MM.1S (cell line): ENCODE data around the gene L3MBTL4.

Experiments used
- DNase-seq: peaks from one replicate; pipeline ENCODE4 v3.0.0-alpha.2; 2015
- H2AFZ ChIP-seq: fragments of 300-600 bp; sonication (generic); 2 replicates; pipeline ENCODE4 v1.6.0; 2016; ENCODE audit warnings: antibody characterized with exemption, low read length
- H3F3A ChIP-seq: fragments of 300-600 bp; sonication (generic); 2 replicates; pipeline ENCODE4 v1.6.1; 2016; ENCODE audit warnings: mild to moderate bottlenecking, antibody characterized with exemption, low read length, moderate library complexity, mixed read lengths; ENCODE audit not compliant: insufficient read depth
- H3K27ac ChIP-seq: fragments of 300-600 bp; sonication (generic); 2 replicates; pipeline ENCODE4 v1.5.1; 2016; ENCODE audit warnings: mild to moderate bottlenecking, low read length
- H3K27me3 ChIP-seq: fragments of 300-600 bp; sonication (generic); replicated peaks from 2 replicates; pipeline ENCODE4 v1.6.0; 2016; ENCODE audit warnings: low read length; ENCODE audit not compliant: insufficient read depth
- H3K36me3 ChIP-seq: fragments of 300-600 bp; sonication (generic); replicated peaks from 2 replicates; pipeline ENCODE4 v1.6.1; 2016; ENCODE audit warnings: mild to moderate bottlenecking, low read length, mixed read lengths; ENCODE audit not compliant: insufficient read depth
- H3K4me1 ChIP-seq: fragments of 300-600 bp; sonication (generic); 2 replicates; pipeline ENCODE4 v1.6.1; 2016; ENCODE audit warnings: low read length, mixed read lengths
- H3K4me2 ChIP-seq: fragments of 300-600 bp; sonication (generic); 2 replicates; pipeline ENCODE4 v1.6.0; 2016; ENCODE audit warnings: low read depth, low read length
- H3K4me3 ChIP-seq: fragments of 300-600 bp; sonication (generic); 2 replicates; pipeline ENCODE4 v1.5.1; 2016; ENCODE audit warnings: low read length, mixed read lengths
- H3K79me2 ChIP-seq: fragments of 300-600 bp; sonication (generic); 2 replicates; pipeline ENCODE4 v1.6.1; 2016; ENCODE audit warnings: mixed run types, low read length, mixed read lengths
- H3K9ac ChIP-seq: fragments of 300-600 bp; sonication (generic); 2 replicates; pipeline ENCODE4 v1.6.1; 2016; ENCODE audit warnings: low read length, mixed read lengths
- H3K9me2 ChIP-seq: fragments of 300-600 bp; sonication (generic); replicated peaks from 2 replicates; pipeline ENCODE4 v1.6.1; 2016; ENCODE audit warnings: mild to moderate bottlenecking, low read length, mixed read lengths; ENCODE audit not compliant: insufficient read depth
- H3K9me3 ChIP-seq: fragments of 300-600 bp; sonication (generic); replicated peaks from 2 replicates; pipeline ENCODE4 v1.6.1; 2016; ENCODE audit warnings: mild to moderate bottlenecking, low read length, mixed read lengths; ENCODE audit not compliant: insufficient read depth
- H4K20me1 ChIP-seq: fragments of 300-600 bp; sonication (generic); 2 replicates; pipeline ENCODE4 v1.6.1; 2016; ENCODE audit warnings: mild to moderate bottlenecking, low read length, moderate library complexity, mixed read lengths; ENCODE audit not compliant: insufficient read depth
- CTCF ChIP-seq: fragments of 300-600 bp; sonication (generic); IDR thresholded peaks from 2 replicates; pipeline ENCODE4 v1.5.1; 2016; ENCODE audit warnings: antibody characterized with exemption, low read length, mixed read lengths
- EZH2 ChIP-seq: fragments of 300-600 bp; sonication (generic); optimal IDR thresholded peaks from 2 replicates; pipeline ENCODE3; 2017; ENCODE audit warnings: low read depth, mild to moderate bottlenecking, antibody characterized with exemption, low read length, mixed read lengths
- EZH2phosphoT487 ChIP-seq: fragments of 300-600 bp; sonication (generic); IDR thresholded peaks from 2 replicates; pipeline ENCODE4 v1.6.1; 2018; ENCODE audit warnings: antibody characterized with exemption, low read length

L3MBTL4 gene

GRCh38 chr18:6069539-6069938, 345.2 kb downstream of the L3MBTL4 start:
- Histone ChIP-seq H3F3A (no peaks in the 10 kb centered on the region), H3K27ac (no peak overlapping the region), H4K20me1 (no peaks in the 10 kb centered on the region), H3K79me2 (no peaks in the 10 kb centered on the region), H2AFZ (no peak overlapping the region), H3K9me2 (no peaks in the 10 kb centered on the region), H3K4me1 (no peaks in the 10 kb centered on the region), H3K9ac (no peak overlapping the region), H3K4me3 (no peak overlapping the region), H3K4me2 (no peak overlapping the region), H3K36me3 (no peaks in the 10 kb centered on the region), H3K27me3 (no peaks in the 10 kb centered on the region), H3K9me3 (no peaks in the 10 kb centered on the region)
- DNase-seq: no peak
- no peak for TF ChIP-seq CTCF
- no peak for TF ChIP-seq EZH2
- TF ChIP-seq EZH2phosphoT487: no peak

- no peak overlapping the region for H3K4me2 ChIP-seq
- H2AFZ ChIP-seq: no peak overlapping the region
- no peak for DNase-seq
- no peaks in the 10 kb centered on the region for H4K20me1 ChIP-seq
- H3F3A ChIP-seq: no peaks in the 10 kb centered on the region
- no peaks in the 10 kb centered on the region for H3K27me3 ChIP-seq
- H3K4me1 ChIP-seq: no peaks in the 10 kb centered on the region
- no peaks in the 10 kb centered on the region for H3K36me3 ChIP-seq
- H3K27ac ChIP-seq: no peak overlapping the region
- no peaks in the 10 kb centered on the region for H3K9me3 ChIP-seq
- TF ChIP-seq EZH2phosphoT487 (no peak), EZH2 (no peak), CTCF (no peak)
- no peak overlapping the region for H3K9ac ChIP-seq
- no peaks in the 10 kb centered on the region for H3K9me2 ChIP-seq
- no peak overlapping the region for H3K4me3 ChIP-seq
- H3K79me2 ChIP-seq: no peaks in the 10 kb centered on the region
Measured at GRCh38 chr18:6069103-6069502, 345.6 kb downstream of the L3MBTL4 start.

- no peak overlapping the region for H2AFZ ChIP-seq
- H3F3A ChIP-seq: no peaks in the 10 kb centered on the region
- no peaks in the 10 kb centered on the region for H4K20me1 ChIP-seq
- no peaks in the 10 kb centered on the region for H3K9me2 ChIP-seq
- no peak overlapping the region for H3K4me3 ChIP-seq
- TF ChIP-seq EZH2: no peak
- TF ChIP-seq EZH2phosphoT487: no peak
- no peak for TF ChIP-seq CTCF
- no peaks in the 10 kb centered on the region for H3K9me3 ChIP-seq
- H3K27ac ChIP-seq: no peak overlapping the region
- H3K4me1 ChIP-seq: no peaks in the 10 kb centered on the region
- H3K4me2 ChIP-seq: no peak overlapping the region
- H3K9ac ChIP-seq: no peak overlapping the region
- H3K79me2 ChIP-seq: no peaks in the 10 kb centered on the region
- DNase-seq: no peak
- no peaks in the 10 kb centered on the region for H3K27me3 ChIP-seq
- no peaks in the 10 kb centered on the region for H3K36me3 ChIP-seq
Measured at GRCh38 chr18:6060149-6060548, 354.6 kb downstream of the L3MBTL4 start.
